HepG2 (cell line): ENCODE measurements around the gene PRR29. TPM values are rescaled to one million over a fixed set of nuclear protein-coding genes. Genes with fewer than 3 reads are reported as not detected.

Experiments used
- ATAC-seq: fragments of 200-7000 bp; cut with Tn5 transposase; 3 replicates; pipeline ENCODE4 v1.9.1; 2020; ENCODE audit warnings: mild to moderate bottlenecking, moderate library complexity
- BruUV-seq: library from RNA; stranded (reverse); fragments of 400-500 nt; replicated peaks from 2 replicates; lab custom pipeline; 2021; lab: Mats Ljungman, UMichigan
- CTCF ChIA-PET: fragments of 300-600 bp; formaldehyde crosslinking; extraction: SDS; loops from one replicate; lab custom pipeline; 2021; ENCODE audit warnings: low total read pairs, inconsistent platforms, low intra/inter-chr PET ratio; lab: Yijun Ruan, JAX
- POLR2A ChIA-PET: fragments of 350-600 bp; sonication (Branson Sonifier 250); formaldehyde crosslinking; loops from one replicate; lab custom pipeline; 2020; ENCODE audit warnings: antibody characterized with exemption, inconsistent platforms; lab: Yijun Ruan, JAX
- DNase-seq: peaks from one replicate; pipeline ENCODE4 v3.0.0-alpha.2; 2015; ENCODE audit warnings: low spot score
- FAIRE-seq: peaks from 3 replicates; lab custom pipeline; 2011; peaks lifted over from hg19 to GRCh38; lab: Jason Lieb, UNC
- H2AFZ ChIP-seq: one replicate; pipeline ENCODE4 v1.6.1; 2011; ENCODE audit warnings: low read length, inconsistent platforms
- H3K27ac ChIP-seq: fragments of 300-600 bp; 3 replicates; pipeline ENCODE4 v1.8.0; 2011; ENCODE audit warnings: mixed run types, mild to moderate bottlenecking, mixed read lengths, low read length, inconsistent platforms; ENCODE audit not compliant: insufficient read depth; ENCODE audit errors: extremely low read length
- H3K27me3 ChIP-seq, 2 experiments: fragments of 200-600 bp in 1 of 2; 2 replicates in 1 of 2; 3 replicates in 1 of 2; pipeline versions ENCODE4 v1.6.0 to v1.8.0; 2011; ENCODE audit warnings: low read length in 2 of 2, mild to moderate bottlenecking in 2 of 2, moderate library complexity in 2 of 2, inconsistent platforms in 1 of 2; ENCODE audit not compliant: insufficient read depth in 2 of 2, control insufficient read depth in 1 of 2
- H3K36me3 ChIP-seq, 2 experiments: fragments of 200-600 bp in 1 of 2; replicated peaks in 1 of 2; 2 replicates in 1 of 2; 3 replicates in 1 of 2; pipeline versions ENCODE4 v1.5.1 to v1.8.0; 2011; ENCODE audit warnings: low read length in 2 of 2, inconsistent platforms in 1 of 2; ENCODE audit not compliant: insufficient read depth in 2 of 2, control insufficient read depth in 1 of 2
- H3K4me1 ChIP-seq: 2 replicates; pipeline ENCODE4 v1.5.1; 2012; ENCODE audit warnings: low read length, inconsistent platforms; ENCODE audit not compliant: insufficient read depth
- H3K4me2 ChIP-seq: 2 replicates; pipeline ENCODE4 v1.6.0; 2011; ENCODE audit warnings: low read depth, low read length, inconsistent platforms
- H3K4me3 ChIP-seq, 3 experiments: fragments of 200-600 bp in 1 of 3; sonication (generic), shearing (Covaris generic) in 1 of 3; replicated peaks in 1 of 3; 2 replicates each; pipeline ENCODE4 v1.5.1; 2011 to 2016; ENCODE audit warnings: low read length in 3 of 3, inconsistent platforms in 2 of 3, low read depth in 2 of 3, mild to moderate bottlenecking in 2 of 3, control low read depth in 1 of 3, mixed read lengths in 1 of 3; ENCODE audit not compliant: insufficient read depth in 1 of 3
- H3K79me2 ChIP-seq: one replicate; pipeline ENCODE4 v1.6.1; 2011; ENCODE audit warnings: low read length, inconsistent platforms; ENCODE audit not compliant: insufficient read depth
- H3K9ac ChIP-seq: 2 replicates; pipeline ENCODE4 v1.6.0; 2011; ENCODE audit warnings: mild to moderate bottlenecking, low read depth, low read length, inconsistent platforms; ENCODE audit not compliant: insufficient read depth
- H3K9me3 ChIP-seq: 2 replicates; pipeline ENCODE4 v1.5.1; 2012; ENCODE audit warnings: mild to moderate bottlenecking, low read length
- H4K20me1 ChIP-seq: 2 replicates; pipeline ENCODE4 v1.6.0; 2011; ENCODE audit warnings: inconsistent platforms, mild to moderate bottlenecking, low read length, moderate library complexity; ENCODE audit not compliant: insufficient read depth
- FOXA3 ChIP-seq: IDR thresholded peaks from 2 replicates; pipeline ENCODE4 v1.6.1; 2016; ENCODE audit warnings: missing genetic modification reagents, missing compliant biosample characterization
- GTF2F1 ChIP-seq: fragments of 150-350 bp; IDR thresholded peaks from 2 replicates; pipeline ENCODE4 v1.6.1; 2014; ENCODE audit warnings: low read length
- JUND ChIP-seq: sonication (generic); formaldehyde crosslinking; IDR thresholded peaks from 2 replicates; pipeline ENCODE4 v1.8.0; 2022; ENCODE audit warnings: mild to moderate bottlenecking, missing genetic modification reagents
- MAFK ChIP-seq, 2 experiments: IDR thresholded peaks in 1 of 2; conservative IDR thresholded peaks in 1 of 2; 2 replicates each; pipeline ENCODE4 v1.6.1; 2011; ENCODE audit warnings: improper control_type of control experiment in 2 of 2, low read length in 2 of 2
- MLLT10 ChIP-seq: sonication (generic); formaldehyde crosslinking; IDR thresholded peaks from 2 replicates; pipeline ENCODE4 v1.4.0; 2020; ENCODE audit warnings: missing genetic modification reagents
- MXD4 ChIP-seq: IDR thresholded peaks from 2 replicates; pipeline ENCODE4 v1.6.1; 2016; ENCODE audit warnings: mild to moderate bottlenecking, missing biosample characterization, missing genetic modification reagents
- RFX5 ChIP-seq: IDR thresholded peaks from 2 replicates; pipeline ENCODE4 v1.6.1; 2011; ENCODE audit warnings: low read depth, low read length, improper control_type of control experiment
- SAFB2 ChIP-seq: sonication (generic); formaldehyde crosslinking; IDR thresholded peaks from 2 replicates; pipeline ENCODE4 v1.5.1; 2020; ENCODE audit warnings: missing genetic modification reagents, low read depth, mild to moderate bottlenecking, borderline replicate concordance
- SPEN ChIP-seq: sonication (generic); formaldehyde crosslinking; IDR thresholded peaks from 2 replicates; pipeline ENCODE4 v1.5.1; 2020; ENCODE audit warnings: low read depth, mild to moderate bottlenecking, missing genetic modification reagents
- UBTF ChIP-seq: sonication (generic); formaldehyde crosslinking; IDR thresholded peaks from 2 replicates; pipeline ENCODE4 v1.4.0; 2020; ENCODE audit warnings: mild to moderate bottlenecking, missing genetic modification reagents
- ZNF33B ChIP-seq: sonication (generic); formaldehyde crosslinking; IDR thresholded peaks from 2 replicates; pipeline ENCODE4 v1.5.1; 2020; ENCODE audit warnings: mild to moderate bottlenecking, missing genetic modification reagents
- ZNF589 ChIP-seq: sonication (generic); formaldehyde crosslinking; conservative IDR thresholded peaks from 2 replicates; pipeline ENCODE4 v1.8.0; 2022; ENCODE audit warnings: mild to moderate bottlenecking, moderate library complexity, missing genetic modification reagents
- ZSCAN25 ChIP-seq: sonication (generic); formaldehyde crosslinking; IDR thresholded peaks from 2 replicates; pipeline ENCODE4 v1.8.0; 2022; ENCODE audit warnings: mild to moderate bottlenecking, missing genetic modification reagents
- WGBS: methylation state at CpG from one replicate; pipeline ENCODE4 v1.1.6; 2017; ENCODE audit warnings: low lambda C conversion rate; 5-methylcytosine and 5-hydroxymethylcytosine counted together
- in situ Hi-C: cut with HindIII; loops from 2 replicates; pipeline ENCODE4 v1.10.0; 2017; ENCODE audit warnings: low pct_unique_long_range_greater_than_20kb; ENCODE audit not compliant: extremely low pct_ligation_motif_present
- intact Hi-C: fragments of 100-400 bp; cut with micrococcal nuclease; formaldehyde crosslinking; loops from one replicate; pipeline ENCODE4 v1.10.0; 2022; ENCODE audit not compliant: unreplicated experiment
- polyA plus RNA-seq, 8 experiments: library from polyadenylated mRNA; depleted of rRNA in 3 of 8; stranded (reverse) in 7 of 8; unstranded in 1 of 8; fragments of >200 nt; fragmentation: Illumina TruSeq in 4 of 8; extraction: Trizol in 4 of 8; gene quantifications; 2 replicates each; pipeline versions ENCODE4 v1.2.1 to v1.2.3, GENCODE V29; 2011 to 2016; ENCODE audit warnings: low read depth in 4 of 8, missing spikeins in 1 of 8, mixed read lengths in 1 of 8; ENCODE audit not compliant: insufficient read depth in 1 of 8
- total RNA-seq, 5 experiments: library from RNA; depleted of rRNA; stranded (reverse); fragments of >200 nt; fragmentation: Illumina TruSeq; extraction: Trizol; gene quantifications; 2 replicates each; pipeline ENCODE4 v1.2.3, GENCODE V29; 2016; ENCODE audit warnings: low read depth in 1 of 5
- TF ChIP-seq, protein P1 (sequence below): IDR thresholded peaks from 2 replicates; pipeline ENCODE4 v1.6.1; 2016
- TF ChIP-seq, protein P2 (sequence below): sonication (generic); formaldehyde crosslinking; IDR thresholded peaks from 2 replicates; pipeline ENCODE4 v1.4.0; 2020; ENCODE audit warnings: missing genetic modification reagents, mild to moderate bottlenecking, borderline replicate concordance
- TF ChIP-seq, protein P3 (sequence below): sonication (generic); formaldehyde crosslinking; IDR thresholded peaks from 2 replicates; pipeline ENCODE4 v1.8.0; 2022; ENCODE audit warnings: mild to moderate bottlenecking, missing genetic modification reagents

PRR29 gene
- total and polyA plus RNA-seq, 2 of the 13 experiments (the other 11 are each of a cell fraction or from before 2014, with no cell fraction given), result 0.07 to 0.20 TPM

DNA sequence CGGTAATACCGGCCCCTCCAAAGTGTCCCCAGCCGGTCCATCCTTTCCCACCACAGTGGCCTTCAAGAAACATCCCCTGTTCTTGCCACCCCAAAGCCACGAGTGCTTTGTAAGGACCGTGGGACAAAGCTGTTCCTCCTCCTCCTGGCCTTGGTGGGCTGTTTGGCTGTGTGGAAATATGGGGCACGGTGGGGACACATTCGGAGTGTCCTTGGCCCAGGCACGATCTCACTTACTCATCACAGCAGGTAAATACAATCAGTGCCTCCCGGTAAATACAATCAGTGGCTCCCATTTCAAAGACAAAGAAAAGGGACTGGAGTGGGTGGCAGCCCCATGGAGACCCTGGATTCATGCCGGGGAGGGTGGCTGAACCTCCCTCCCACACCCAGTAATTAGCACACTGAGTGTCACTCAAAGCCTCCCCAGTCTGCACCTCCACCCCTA, 35.8 kb upstream of the PRR29 start (continued):
- TF ChIP-seq, protein P1, sequence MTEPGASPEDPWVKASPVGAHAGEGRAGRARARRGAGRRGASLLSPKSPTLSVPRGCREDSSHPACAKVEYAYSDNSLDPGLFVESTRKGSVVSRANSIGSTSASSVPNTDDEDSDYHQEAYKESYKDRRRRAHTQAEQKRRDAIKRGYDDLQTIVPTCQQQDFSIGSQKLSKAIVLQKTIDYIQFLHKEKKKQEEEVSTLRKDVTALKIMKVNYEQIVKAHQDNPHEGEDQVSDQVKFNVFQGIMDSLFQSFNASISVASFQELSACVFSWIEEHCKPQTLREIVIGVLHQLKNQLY (CRISPR knock-in tag), result no peak
- TF ChIP-seq JUND (CRISPR knock-in tag), result peak; percentile 52; the same call in 1 of the 2 replicates
- 0 out of 2 replicates have a peak, but pooled peaks have one; percentile 34 for TF ChIP-seq ZNF33B (CRISPR knock-in tag)
- TF ChIP-seq FOXA3 (CRISPR knock-in tag), result peak; percentile 87

DNA sequence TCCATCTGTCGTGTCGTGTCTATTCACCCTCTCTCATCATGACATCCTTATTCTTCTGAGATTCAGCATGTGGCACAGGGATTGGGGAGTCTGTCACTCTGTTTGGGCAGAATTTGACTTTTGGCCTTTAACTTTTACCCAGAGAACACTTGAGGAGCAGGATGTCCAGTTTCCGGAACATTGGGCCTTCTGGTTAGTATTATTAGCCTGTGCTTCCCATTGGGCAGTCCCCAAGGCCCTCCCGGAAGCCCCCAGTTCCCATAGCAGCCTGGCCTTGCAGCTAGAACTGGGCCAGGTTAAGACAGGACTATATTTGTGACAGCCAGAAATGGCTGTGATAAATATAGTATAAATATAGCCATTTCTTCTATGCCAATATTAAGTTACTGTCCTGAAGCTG, 35.0 kb upstream of the PRR29 start:
- Histone ChIP-seq H3K36me3 (no peaks in the 10 kb centered on the region), H3K9me3 (no peaks in the 10 kb centered on the region), H2AFZ (no peak overlapping the region), H3K27me3 (peaks cover 6 to 25% of the 10 kb centered on the region in 2 experiments; a peak in 3 of 5 replicates), H3K4me1 (peaks cover 19% of the 10 kb centered on the region), H3K4me3 (no peak overlapping the region), H3K27ac (no peak overlapping the region), H4K20me1 (no peaks in the 10 kb centered on the region; the same call in 1 of the 2 replicates), H3K79me2 (no peaks in the 10 kb centered on the region), H3K4me2 (no peak overlapping the region), H3K9ac (no peak overlapping the region)
- CTCF ChIA-PET, result no interaction called here
- intact Hi-C loops (no loop called here), in situ Hi-C loops (no loop called here)
- DNase-seq (no peak), FAIRE-seq (no peak), ATAC-seq (no peak)
- no TSS peak for BruUV-seq
- POLR2A ChIA-PET, result no interaction called here
- WGBS, result 53% methylated on average over 4 of the region's 4 CpGs
- TF ChIP-seq, protein P2, sequence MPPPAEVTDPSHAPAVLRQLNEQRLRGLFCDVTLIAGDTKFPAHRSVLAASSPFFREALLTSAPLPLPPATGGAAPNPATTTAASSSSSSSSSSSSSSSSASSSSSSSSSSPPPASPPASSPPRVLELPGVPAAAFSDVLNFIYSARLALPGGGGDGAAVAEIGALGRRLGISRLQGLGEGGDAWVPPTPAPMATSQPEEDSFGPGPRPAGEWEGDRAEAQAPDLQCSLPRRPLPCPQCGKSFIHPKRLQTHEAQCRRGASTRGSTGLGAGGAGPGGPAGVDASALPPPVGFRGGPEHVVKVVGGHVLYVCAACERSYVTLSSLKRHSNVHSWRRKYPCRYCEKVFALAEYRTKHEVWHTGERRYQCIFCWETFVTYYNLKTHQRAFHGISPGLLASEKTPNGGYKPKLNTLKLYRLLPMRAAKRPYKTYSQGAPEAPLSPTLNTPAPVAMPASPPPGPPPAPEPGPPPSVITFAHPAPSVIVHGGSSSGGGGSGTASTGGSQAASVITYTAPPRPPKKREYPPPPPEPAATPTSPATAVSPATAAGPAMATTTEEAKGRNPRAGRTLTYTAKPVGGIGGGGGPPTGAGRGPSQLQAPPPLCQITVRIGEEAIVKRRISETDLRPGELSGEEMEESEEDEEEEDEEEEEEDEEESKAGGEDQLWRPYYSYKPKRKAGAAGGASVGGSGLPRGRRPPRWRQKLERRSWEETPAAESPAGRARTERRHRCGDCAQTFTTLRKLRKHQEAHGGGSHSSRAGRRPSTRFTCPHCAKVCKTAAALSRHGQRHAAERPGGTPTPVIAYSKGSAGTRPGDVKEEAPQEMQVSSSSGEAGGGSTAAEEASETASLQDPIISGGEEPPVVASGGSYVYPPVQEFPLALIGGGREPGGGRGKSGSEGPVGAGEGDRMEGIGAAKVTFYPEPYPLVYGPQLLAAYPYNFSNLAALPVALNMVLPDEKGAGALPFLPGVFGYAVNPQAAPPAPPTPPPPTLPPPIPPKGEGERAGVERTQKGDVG (CRISPR knock-in tag), result no peak
- no peak for TF ChIP-seq ZNF589 (CRISPR knock-in tag)
- no peak for TF ChIP-seq SAFB2
- TF ChIP-seq RFX5, result no peak
- TF ChIP-seq, protein P3, sequence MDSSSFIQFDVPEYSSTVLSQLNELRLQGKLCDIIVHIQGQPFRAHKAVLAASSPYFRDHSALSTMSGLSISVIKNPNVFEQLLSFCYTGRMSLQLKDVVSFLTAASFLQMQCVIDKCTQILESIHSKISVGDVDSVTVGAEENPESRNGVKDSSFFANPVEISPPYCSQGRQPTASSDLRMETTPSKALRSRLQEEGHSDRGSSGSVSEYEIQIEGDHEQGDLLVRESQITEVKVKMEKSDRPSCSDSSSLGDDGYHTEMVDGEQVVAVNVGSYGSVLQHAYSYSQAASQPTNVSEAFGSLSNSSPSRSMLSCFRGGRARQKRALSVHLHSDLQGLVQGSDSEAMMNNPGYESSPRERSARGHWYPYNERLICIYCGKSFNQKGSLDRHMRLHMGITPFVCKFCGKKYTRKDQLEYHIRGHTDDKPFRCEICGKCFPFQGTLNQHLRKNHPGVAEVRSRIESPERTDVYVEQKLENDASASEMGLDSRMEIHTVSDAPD (CRISPR knock-in tag), result no peak
- TF ChIP-seq ZSCAN25 (CRISPR knock-in tag), result no peak
- TF ChIP-seq SPEN (CRISPR knock-in tag), result no peak
- TF ChIP-seq MAFK (conservative IDR thresholded peaks at IDR 0.05 in 1 of 2, IDR thresholded peaks at IDR 0.05 in 1 of 2; ENCODE audit: low read length in 2 of 2), result no peak
- no peak for TF ChIP-seq UBTF (CRISPR knock-in tag)
- no peak for TF ChIP-seq GTF2F1
- TF ChIP-seq MLLT10, result no peak
- TF ChIP-seq MXD4, result no peak
